ENCODE measurements around the gene PADI2. TPM values are rescaled to one million over a fixed set of nuclear protein-coding genes. Genes with fewer than 3 reads are reported as not detected.

The PADI2 gene
- total and polyA plus RNA-seq, 2 of the 8 experiments (the other 6 are each of a cell fraction or from before 2014, with no cell fraction given) = 1.6 to 7.5 TPM

GRCh38 chr1:17027900-17028299, 91.4 kb downstream of the PADI2 start (continued):
- TF ChIP-seq SIRT6 (IDR thresholded peaks at IDR 0.05; ENCODE audit: low read length) = no peak
- no peak for TF ChIP-seq JUN (IDR thresholded peaks at IDR 0.05; ENCODE audit: low read depth, low read length)
- TF ChIP-seq, protein P1, sequence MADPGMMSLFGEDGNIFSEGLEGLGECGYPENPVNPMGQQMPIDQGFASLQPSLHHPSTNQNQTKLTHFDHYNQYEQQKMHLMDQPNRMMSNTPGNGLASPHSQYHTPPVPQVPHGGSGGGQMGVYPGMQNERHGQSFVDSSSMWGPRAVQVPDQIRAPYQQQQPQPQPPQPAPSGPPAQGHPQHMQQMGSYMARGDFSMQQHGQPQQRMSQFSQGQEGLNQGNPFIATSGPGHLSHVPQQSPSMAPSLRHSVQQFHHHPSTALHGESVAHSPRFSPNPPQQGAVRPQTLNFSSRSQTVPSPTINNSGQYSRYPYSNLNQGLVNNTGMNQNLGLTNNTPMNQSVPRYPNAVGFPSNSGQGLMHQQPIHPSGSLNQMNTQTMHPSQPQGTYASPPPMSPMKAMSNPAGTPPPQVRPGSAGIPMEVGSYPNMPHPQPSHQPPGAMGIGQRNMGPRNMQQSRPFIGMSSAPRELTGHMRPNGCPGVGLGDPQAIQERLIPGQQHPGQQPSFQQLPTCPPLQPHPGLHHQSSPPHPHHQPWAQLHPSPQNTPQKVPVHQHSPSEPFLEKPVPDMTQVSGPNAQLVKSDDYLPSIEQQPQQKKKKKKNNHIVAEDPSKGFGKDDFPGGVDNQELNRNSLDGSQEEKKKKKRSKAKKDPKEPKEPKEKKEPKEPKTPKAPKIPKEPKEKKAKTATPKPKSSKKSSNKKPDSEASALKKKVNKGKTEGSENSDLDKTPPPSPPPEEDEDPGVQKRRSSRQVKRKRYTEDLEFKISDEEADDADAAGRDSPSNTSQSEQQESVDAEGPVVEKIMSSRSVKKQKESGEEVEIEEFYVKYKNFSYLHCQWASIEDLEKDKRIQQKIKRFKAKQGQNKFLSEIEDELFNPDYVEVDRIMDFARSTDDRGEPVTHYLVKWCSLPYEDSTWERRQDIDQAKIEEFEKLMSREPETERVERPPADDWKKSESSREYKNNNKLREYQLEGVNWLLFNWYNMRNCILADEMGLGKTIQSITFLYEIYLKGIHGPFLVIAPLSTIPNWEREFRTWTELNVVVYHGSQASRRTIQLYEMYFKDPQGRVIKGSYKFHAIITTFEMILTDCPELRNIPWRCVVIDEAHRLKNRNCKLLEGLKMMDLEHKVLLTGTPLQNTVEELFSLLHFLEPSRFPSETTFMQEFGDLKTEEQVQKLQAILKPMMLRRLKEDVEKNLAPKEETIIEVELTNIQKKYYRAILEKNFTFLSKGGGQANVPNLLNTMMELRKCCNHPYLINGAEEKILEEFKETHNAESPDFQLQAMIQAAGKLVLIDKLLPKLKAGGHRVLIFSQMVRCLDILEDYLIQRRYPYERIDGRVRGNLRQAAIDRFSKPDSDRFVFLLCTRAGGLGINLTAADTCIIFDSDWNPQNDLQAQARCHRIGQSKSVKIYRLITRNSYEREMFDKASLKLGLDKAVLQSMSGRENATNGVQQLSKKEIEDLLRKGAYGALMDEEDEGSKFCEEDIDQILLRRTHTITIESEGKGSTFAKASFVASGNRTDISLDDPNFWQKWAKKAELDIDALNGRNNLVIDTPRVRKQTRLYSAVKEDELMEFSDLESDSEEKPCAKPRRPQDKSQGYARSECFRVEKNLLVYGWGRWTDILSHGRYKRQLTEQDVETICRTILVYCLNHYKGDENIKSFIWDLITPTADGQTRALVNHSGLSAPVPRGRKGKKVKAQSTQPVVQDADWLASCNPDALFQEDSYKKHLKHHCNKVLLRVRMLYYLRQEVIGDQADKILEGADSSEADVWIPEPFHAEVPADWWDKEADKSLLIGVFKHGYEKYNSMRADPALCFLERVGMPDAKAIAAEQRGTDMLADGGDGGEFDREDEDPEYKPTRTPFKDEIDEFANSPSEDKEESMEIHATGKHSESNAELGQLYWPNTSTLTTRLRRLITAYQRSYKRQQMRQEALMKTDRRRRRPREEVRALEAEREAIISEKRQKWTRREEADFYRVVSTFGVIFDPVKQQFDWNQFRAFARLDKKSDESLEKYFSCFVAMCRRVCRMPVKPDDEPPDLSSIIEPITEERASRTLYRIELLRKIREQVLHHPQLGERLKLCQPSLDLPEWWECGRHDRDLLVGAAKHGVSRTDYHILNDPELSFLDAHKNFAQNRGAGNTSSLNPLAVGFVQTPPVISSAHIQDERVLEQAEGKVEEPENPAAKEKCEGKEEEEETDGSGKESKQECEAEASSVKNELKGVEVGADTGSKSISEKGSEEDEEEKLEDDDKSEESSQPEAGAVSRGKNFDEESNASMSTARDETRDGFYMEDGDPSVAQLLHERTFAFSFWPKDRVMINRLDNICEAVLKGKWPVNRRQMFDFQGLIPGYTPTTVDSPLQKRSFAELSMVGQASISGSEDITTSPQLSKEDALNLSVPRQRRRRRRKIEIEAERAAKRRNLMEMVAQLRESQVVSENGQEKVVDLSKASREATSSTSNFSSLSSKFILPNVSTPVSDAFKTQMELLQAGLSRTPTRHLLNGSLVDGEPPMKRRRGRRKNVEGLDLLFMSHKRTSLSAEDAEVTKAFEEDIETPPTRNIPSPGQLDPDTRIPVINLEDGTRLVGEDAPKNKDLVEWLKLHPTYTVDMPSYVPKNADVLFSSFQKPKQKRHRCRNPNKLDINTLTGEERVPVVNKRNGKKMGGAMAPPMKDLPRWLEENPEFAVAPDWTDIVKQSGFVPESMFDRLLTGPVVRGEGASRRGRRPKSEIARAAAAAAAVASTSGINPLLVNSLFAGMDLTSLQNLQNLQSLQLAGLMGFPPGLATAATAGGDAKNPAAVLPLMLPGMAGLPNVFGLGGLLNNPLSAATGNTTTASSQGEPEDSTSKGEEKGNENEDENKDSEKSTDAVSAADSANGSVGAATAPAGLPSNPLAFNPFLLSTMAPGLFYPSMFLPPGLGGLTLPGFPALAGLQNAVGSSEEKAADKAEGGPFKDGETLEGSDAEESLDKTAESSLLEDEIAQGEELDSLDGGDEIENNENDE (IDR thresholded peaks at IDR 0.05; ENCODE audit: insufficient replicate concordance, low read length) = no peak
- no peak for TF ChIP-seq BACH1 (IDR thresholded peaks at IDR 0.05; ENCODE audit: low read length)
- no peak for TF ChIP-seq CEBPB (IDR thresholded peaks at IDR 0.05; ENCODE audit: low read depth, low read length)
- no peak for TF ChIP-seq CTCF (IDR thresholded peaks at IDR 0.05; ENCODE audit: control extremely low read depth in 1 of 3, insufficient read depth in 1 of 3, low read depth in 1 of 3, low read length in 3 of 3)
